8988T (cell line): ENCODE results near the gene ARFRP1.
A peak's percentile ranks its signal among the peaks of the same experiment; 100 is the strongest.
"Not testable (repeated sequence)": the region's sequence is repeated elsewhere in the genome, so short reads cannot be mapped to it uniquely, and the experiment has no call there.

Experiments
- DNase-seq: peaks from one replicate; pipeline ENCODE4 v3.0.0; 2011

ARFRP1 gene

GRCh38 chr20:63653041-63653973 is 54.5 kb downstream of the ARFRP1 start, which contains the start of gene STMN3:
Gene STMN3, minus strand, starts transcription at chr20:63653424. Its CDS starts 79 bp downstream, at chr20:63653345.
- DNase-seq, result peak; percentile 90

DNA sequence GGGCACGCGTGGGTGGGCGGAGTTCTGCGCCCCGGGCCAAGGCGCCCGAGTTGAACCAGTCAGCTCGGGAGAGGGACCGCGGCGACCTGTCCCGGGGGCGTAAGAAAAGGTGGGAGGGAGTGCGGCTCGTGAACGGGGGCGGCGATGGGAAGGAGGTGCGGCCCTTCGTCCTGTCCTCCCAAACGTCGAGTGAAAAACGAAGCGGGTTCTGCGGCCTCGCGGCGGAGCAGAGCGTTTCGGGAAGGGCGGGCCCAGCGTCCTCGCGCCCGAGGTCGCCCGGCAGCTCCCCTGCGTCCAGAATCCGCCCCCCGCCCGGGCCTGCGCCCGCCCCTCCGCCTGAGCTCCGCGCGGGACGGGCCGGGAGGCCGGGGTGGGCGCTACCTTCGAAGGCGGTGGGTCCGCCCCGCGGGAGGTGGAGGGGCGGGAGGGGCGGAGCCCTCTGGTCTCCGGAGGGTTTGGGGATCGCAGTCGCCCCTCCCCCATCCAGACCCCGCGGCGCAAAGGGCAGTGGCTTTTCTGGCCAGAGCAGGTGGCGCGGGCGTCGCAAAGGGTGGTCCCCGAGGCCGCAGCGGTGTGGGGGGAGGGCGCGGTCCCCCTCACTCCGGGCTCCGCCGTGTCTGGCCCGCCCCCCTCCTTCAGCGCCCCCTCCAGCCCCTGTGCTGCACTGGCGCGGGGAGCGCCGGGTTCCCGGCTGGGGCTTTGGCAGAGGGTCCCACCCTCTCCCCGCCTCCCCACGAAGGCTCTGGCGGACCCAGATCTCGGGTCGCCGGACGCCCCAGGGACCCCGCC is 55.4 kb downstream of the ARFRP1 start:
- peak; percentile 63 for DNase-seq

- DNase-seq, result no peak
These were observed 55.9 kb downstream of the ARFRP1 start for GRCh38 chr20:63651942-63652191.

- DNase-seq, result not testable (repeated sequence)
These were observed 57.3 kb downstream of the ARFRP1 start for GRCh38 chr20:63650486-63650885.

DNA sequence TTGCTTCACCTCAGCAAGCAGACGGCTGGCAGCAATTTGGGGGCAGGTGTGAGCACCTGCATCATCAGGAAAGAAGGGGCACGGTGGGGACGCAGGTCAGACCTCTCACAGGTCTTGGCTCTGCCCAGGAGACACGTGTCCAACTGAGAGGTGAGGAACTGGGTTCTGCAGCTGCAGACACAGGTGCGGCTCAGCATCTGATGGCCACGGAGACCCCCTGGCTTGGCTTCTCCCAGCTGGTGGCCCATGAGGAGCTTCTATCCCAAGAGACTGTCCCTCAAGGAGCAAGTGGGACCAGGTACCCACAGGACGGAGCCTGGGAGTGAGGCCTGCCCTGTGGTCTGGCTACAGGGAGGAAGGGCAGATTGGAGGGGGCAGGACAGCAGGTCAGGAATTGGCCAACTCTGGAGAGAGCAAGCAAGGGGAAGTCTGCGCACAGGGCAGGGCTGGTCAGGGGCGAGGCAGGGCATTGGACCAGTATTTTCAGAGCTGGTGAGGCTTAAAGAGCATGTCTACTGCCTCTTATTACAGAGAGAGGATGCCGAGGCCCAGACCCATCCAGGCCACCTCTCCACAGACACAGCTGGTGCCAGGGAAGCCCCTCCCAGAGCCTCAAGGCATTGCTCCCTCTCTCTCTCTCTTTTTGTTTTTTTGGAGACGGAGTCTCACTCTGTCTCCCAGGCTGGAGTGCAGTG is 58.7 kb downstream of the ARFRP1 start:
- no peak for DNase-seq
